Mesodermal cell (in vitro differentiated cells): ENCODE data around the gene PCK2.

Experiments
- H3K27ac ChIP-seq: 2 replicates; pipeline ENCODE4 v1.7.0; 2013; ENCODE audit warnings: mild to moderate bottlenecking, low read depth, low read length, moderate library complexity; ENCODE audit not compliant: severe bottlenecking
- H3K36me3 ChIP-seq: 2 replicates; pipeline ENCODE4 v1.7.1; 2013; ENCODE audit warnings: mild to moderate bottlenecking, low read length, moderate library complexity; ENCODE audit not compliant: control insufficient read depth, insufficient read depth
- H3K4me1 ChIP-seq: one replicate; pipeline ENCODE4 v1.7.1; 2013; ENCODE audit warnings: mild to moderate bottlenecking, low read length; ENCODE audit not compliant: insufficient read depth, control insufficient read depth, poor library complexity, severe bottlenecking
- H3K4me3 ChIP-seq: 2 replicates; pipeline ENCODE4 v1.7.0; 2013; ENCODE audit warnings: low read length, control low read depth, mild to moderate bottlenecking; ENCODE audit not compliant: insufficient read depth, poor library complexity, severe bottlenecking; ENCODE audit errors: extremely low read depth
- H3K9me3 ChIP-seq: 2 replicates; pipeline ENCODE4 v1.7.1; 2013; ENCODE audit warnings: mild to moderate bottlenecking, low read length, moderate library complexity; ENCODE audit not compliant: control insufficient read depth
- WGBS, 2 experiments: methylation state at CpG; one replicate each; pipeline ENCODE4 v1.1.5; 2013; ENCODE audit warnings: missing lambda C conversion rate in 2 of 2; ENCODE audit not compliant: insufficient coverage in 2 of 2; 5-methylcytosine and 5-hydroxymethylcytosine counted together

PCK2 gene

DNA sequence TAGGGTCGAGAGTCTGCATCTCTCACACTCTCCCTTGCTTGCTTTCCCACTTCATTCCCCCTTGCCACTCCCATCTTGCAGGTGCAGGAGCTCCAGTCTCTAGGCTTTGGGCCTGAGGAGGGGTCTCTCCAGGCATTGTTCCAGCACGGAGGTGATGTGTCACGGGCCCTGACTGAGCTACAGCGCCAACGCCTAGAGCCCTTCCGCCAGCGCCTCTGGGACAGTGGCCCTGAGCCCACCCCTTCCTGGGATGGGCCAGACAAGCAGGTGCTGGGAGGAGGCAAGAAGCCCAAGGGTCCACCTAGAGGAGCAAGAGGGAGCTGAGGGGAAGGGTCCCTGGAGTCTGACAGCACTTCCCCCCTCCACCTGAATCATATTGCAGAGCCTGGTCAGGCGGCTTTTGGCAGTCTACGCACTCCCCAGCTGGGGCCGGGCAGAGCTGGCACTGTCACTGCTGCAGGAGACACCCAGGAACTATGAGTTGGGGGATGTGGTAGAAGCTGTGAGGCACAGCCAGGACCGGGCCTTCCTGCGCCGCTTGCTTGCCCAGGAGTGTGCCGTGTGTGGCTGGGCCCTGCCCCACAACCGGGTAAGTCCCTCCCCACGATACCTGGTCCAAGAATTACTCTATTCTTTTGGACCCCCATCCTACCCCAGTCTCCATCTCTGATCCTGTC is 57.4 kb downstream of the PCK2 start:
- no peak overlapping the region for H3K27ac ChIP-seq
- no peak overlapping the region for H3K4me3 ChIP-seq
- no peaks in the 10 kb centered on the region for H3K9me3 ChIP-seq
- WGBS, 2 experiments: 90 to 97% methylated on average over 8 to 13 of the region's 16 CpGs
- no peaks in the 10 kb centered on the region for H3K4me1 ChIP-seq
- H3K36me3 ChIP-seq: peaks cover 82% of the 10 kb centered on the region
